GM12892 (cell line): ENCODE data around the gene JAZF1.

Experiments
- POLR2A ChIP-seq: IDR thresholded peaks from 2 replicates; pipeline ENCODE4 v1.6.1; 2011; ENCODE audit warnings: low read depth, low read length, control low read depth
- POLR2AphosphoS5 ChIP-seq: IDR thresholded peaks from 2 replicates; pipeline ENCODE4 v1.6.1; 2011; ENCODE audit warnings: low read depth, low read length, control low read depth

- TF ChIP-seq POLR2AphosphoS5 (no peak), POLR2A (no peak)
Observed at GRCh38 chr7:27953361-27953760, 227.2 kb downstream of the JAZF1 start.
